GM12875 (cell line): Measurements from ENCODE around the gene NEK4.

ENCODE experiments used
- H3K4me3 ChIP-seq: one replicate; pipeline ENCODE4 v1.5.1; 2011; ENCODE audit warnings: low read depth, low read length, control low read depth
- CTCF ChIP-seq: IDR thresholded peaks from 2 replicates; pipeline ENCODE4 v1.5.1; 2011; ENCODE audit warnings: low read depth, mild to moderate bottlenecking, control low read depth, inconsistent platforms, low read length, moderate library complexity, borderline replicate concordance; ENCODE audit not compliant: insufficient read depth

The NEK4 gene

GRCh38 chr3:52784021-52784621 is 13.4 kb upstream of the NEK4 start:
- H3K4me3 ChIP-seq, result no peak overlapping the region
- TF ChIP-seq CTCF, result no peak

- H3K4me3 ChIP-seq, result no peak overlapping the region
- TF ChIP-seq CTCF, result no peak
Observed at GRCh38 chr3:52783211-52783555, 12.4 kb upstream of the NEK4 start.

- no peak overlapping the region for H3K4me3 ChIP-seq
- TF ChIP-seq CTCF, result no peak
Observed at GRCh38 chr3:52782412-52783210, 11.9 kb upstream of the NEK4 start.

GRCh38 chr3:52781741-52782140 is 11.0 kb upstream of the NEK4 start:
- no peak for TF ChIP-seq CTCF
- no peak overlapping the region for H3K4me3 ChIP-seq

GRCh38 chr3:52779837-52780585 is 9.3 kb upstream of the NEK4 start:
- no peak for TF ChIP-seq CTCF
- no peak overlapping the region for H3K4me3 ChIP-seq

- TF ChIP-seq CTCF, result no peak
- no peak overlapping the region for H3K4me3 ChIP-seq
Observed at GRCh38 chr3:52779011-52779836, 8.5 kb upstream of the NEK4 start.
